Astrocyte (in vitro differentiated cells and primary cell): ENCODE data around the gene OLFML3. TPM values are rescaled to one million over a fixed set of nuclear protein-coding genes. Genes with fewer than 3 reads are reported as not detected.
"Not testable (repeated sequence)": the region's sequence is repeated elsewhere in the genome, so short reads cannot be mapped to it uniquely, and the experiment has no call there.

Experiments used
- DNase-seq: peaks from one replicate; pipeline ENCODE4 v3.0.0-alpha.2; 2010; ENCODE audit warnings: low read depth
- FAIRE-seq: peaks from 2 replicates; lab custom pipeline; 2011; peaks lifted over from hg19 to GRCh38; lab: Jason Lieb, UNC
- H2AFZ ChIP-seq: 2 replicates; pipeline ENCODE4 v1.6.0; 2012; ENCODE audit warnings: low read depth, low read length, inconsistent platforms
- H3K27ac ChIP-seq: 2 replicates; pipeline ENCODE4 v1.5.1; 2011; ENCODE audit warnings: low read depth, low read length, inconsistent platforms
- H3K27me3 ChIP-seq: 2 replicates; pipeline ENCODE4 v1.6.0; 2011; ENCODE audit warnings: low read length, inconsistent platforms; ENCODE audit not compliant: insufficient read depth
- H3K36me3 ChIP-seq: 2 replicates; pipeline ENCODE4 v1.5.1; 2011; ENCODE audit warnings: low read length, inconsistent platforms; ENCODE audit not compliant: insufficient read depth
- H3K4me1 ChIP-seq: 2 replicates; pipeline ENCODE4 v1.5.1; 2011; ENCODE audit warnings: low read length, inconsistent platforms; ENCODE audit not compliant: insufficient read depth
- H3K4me2 ChIP-seq: 2 replicates; pipeline ENCODE4 v1.6.0; 2012; ENCODE audit warnings: low read length, inconsistent platforms
- H3K4me3 ChIP-seq: 2 replicates; pipeline ENCODE4 v1.5.1; 2011; ENCODE audit warnings: low read depth, mild to moderate bottlenecking, low read length, inconsistent platforms; ENCODE audit not compliant: insufficient read depth
- H3K79me2 ChIP-seq: 2 replicates; pipeline ENCODE4 v1.6.0; 2012; ENCODE audit warnings: mild to moderate bottlenecking, low read length, inconsistent platforms; ENCODE audit not compliant: insufficient read depth
- H3K9ac ChIP-seq: 2 replicates; pipeline ENCODE4 v1.6.0; 2012; ENCODE audit warnings: mild to moderate bottlenecking, low read length, inconsistent platforms
- H3K9me3 ChIP-seq: 2 replicates; pipeline ENCODE4 v1.5.1; 2012; ENCODE audit warnings: low read depth, mild to moderate bottlenecking, low read length, inconsistent platforms; ENCODE audit not compliant: insufficient read depth
- H4K20me1 ChIP-seq: 2 replicates; pipeline ENCODE4 v1.6.0; 2012; ENCODE audit warnings: low read length, inconsistent platforms; ENCODE audit not compliant: insufficient read depth
- H3K27ac Mint-ChIP-seq: one replicate; pipeline ENCODE4 v1.8.0; 2021; ENCODE audit warnings: mild to moderate bottlenecking, mixed read lengths; ENCODE audit not compliant: unreplicated experiment
- H3K27me3 Mint-ChIP-seq: one replicate; pipeline ENCODE4 v1.8.0; 2021; ENCODE audit warnings: low read depth, mixed read lengths; ENCODE audit not compliant: unreplicated experiment
- H3K36me3 Mint-ChIP-seq: one replicate; pipeline ENCODE4 v1.8.0; 2021; ENCODE audit warnings: low read depth, mixed read lengths; ENCODE audit not compliant: unreplicated experiment
- H3K4me1 Mint-ChIP-seq: one replicate; pipeline ENCODE4 v1.8.0; 2021; ENCODE audit warnings: low read depth, mixed read lengths; ENCODE audit not compliant: unreplicated experiment
- H3K4me3 Mint-ChIP-seq: one replicate; pipeline ENCODE4 v1.8.0; 2021; ENCODE audit warnings: mild to moderate bottlenecking, moderate library complexity, mixed read lengths; ENCODE audit not compliant: unreplicated experiment
- H3K9me3 Mint-ChIP-seq: one replicate; pipeline ENCODE4 v1.8.0; 2021; ENCODE audit warnings: mild to moderate bottlenecking, mixed read lengths; ENCODE audit not compliant: unreplicated experiment
- EZH2 ChIP-seq: IDR thresholded peaks from 2 replicates; pipeline ENCODE4 v1.6.1; 2012; ENCODE audit warnings: mild to moderate bottlenecking, low read length, inconsistent platforms; ENCODE audit not compliant: insufficient read depth
- total RNA-seq: library from RNA; stranded (reverse); gene quantifications from 2 replicates; pipeline ENCODE4 v1.2.1, GENCODE V29; 2021
- TF ChIP-seq, protein P1 (sequence below): IDR thresholded peaks from 2 replicates; pipeline ENCODE4 v1.5.1; 2011; ENCODE audit warnings: low read depth, mild to moderate bottlenecking, inconsistent platforms, low read length, moderate library complexity; ENCODE audit not compliant: insufficient read depth

OLFML3 gene
- total RNA-seq, 1 donor from 2014 or later: 26.7 TPM

DNA sequence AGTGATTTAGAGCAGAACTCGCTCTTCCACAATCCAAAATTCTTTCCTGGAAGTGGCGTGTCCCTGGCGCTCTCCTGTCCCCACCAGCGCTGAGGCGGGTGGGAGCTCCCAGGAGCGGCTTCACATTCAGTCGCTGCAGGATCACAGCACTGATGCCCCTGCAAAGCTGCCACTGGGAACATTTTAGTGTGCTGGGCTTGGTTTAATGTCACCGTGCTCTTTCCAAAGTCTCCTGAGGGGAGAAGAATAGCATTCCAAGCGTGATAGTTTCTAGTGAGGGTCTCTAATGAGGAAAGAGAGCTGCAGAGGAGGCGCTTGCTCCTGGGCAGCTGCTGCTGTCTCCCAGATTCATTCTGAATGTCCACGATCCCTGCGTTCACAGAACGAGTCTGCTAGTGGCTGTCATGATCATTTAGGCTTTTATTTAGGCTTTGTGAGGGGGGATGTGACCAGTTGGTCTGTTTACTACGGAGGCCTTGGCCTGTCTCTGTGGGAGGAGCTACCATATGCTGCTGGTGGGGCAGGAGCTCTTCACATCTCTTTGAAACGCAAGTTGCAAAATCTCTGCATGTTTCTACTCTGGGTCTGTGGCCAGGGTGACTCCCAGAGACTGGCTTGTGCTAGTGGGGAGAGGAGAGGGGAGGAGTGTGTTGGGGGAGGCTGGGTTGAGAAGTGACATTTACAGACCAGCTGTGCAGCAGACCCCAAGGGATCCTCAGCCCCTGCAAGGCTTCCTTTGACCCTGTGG, 23.4 kb downstream of the OLFML3 start:
- Mint-ChIP-seq H3K36me3 (no peaks in the 10 kb centered on the region), H3K4me1 (peaks cover 9% of the 10 kb centered on the region), H3K9me3 (peaks cover 6% of the 10 kb centered on the region), H3K27ac (no peak overlapping the region), H3K27me3 (peaks cover 5% of the 10 kb centered on the region), H3K4me3 (no peak overlapping the region)
- Histone ChIP-seq H3K4me2 (no peak overlapping the region), H3K9me3 (no peaks in the 10 kb centered on the region), H3K27ac (no peak overlapping the region), H3K4me3 (no peak overlapping the region), H3K36me3 (no peaks in the 10 kb centered on the region), H3K9ac (no peak overlapping the region), H2AFZ (peak overlapping the region; percentile 10), H3K27me3 (peaks cover 5% of the 10 kb centered on the region), H3K4me1 (no peaks in the 10 kb centered on the region), H4K20me1 (no peaks in the 10 kb centered on the region), H3K79me2 (no peaks in the 10 kb centered on the region)
- FAIRE-seq: no peak
- TF ChIP-seq, protein P1, sequence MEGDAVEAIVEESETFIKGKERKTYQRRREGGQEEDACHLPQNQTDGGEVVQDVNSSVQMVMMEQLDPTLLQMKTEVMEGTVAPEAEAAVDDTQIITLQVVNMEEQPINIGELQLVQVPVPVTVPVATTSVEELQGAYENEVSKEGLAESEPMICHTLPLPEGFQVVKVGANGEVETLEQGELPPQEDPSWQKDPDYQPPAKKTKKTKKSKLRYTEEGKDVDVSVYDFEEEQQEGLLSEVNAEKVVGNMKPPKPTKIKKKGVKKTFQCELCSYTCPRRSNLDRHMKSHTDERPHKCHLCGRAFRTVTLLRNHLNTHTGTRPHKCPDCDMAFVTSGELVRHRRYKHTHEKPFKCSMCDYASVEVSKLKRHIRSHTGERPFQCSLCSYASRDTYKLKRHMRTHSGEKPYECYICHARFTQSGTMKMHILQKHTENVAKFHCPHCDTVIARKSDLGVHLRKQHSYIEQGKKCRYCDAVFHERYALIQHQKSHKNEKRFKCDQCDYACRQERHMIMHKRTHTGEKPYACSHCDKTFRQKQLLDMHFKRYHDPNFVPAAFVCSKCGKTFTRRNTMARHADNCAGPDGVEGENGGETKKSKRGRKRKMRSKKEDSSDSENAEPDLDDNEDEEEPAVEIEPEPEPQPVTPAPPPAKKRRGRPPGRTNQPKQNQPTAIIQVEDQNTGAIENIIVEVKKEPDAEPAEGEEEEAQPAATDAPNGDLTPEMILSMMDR: no peak
- no peak for TF ChIP-seq EZH2
- DNase-seq: no peak

GRCh38 chr1:114003431-114003830, 24.2 kb downstream of the OLFML3 start:
- Mint-ChIP-seq H3K36me3 (no peaks in the 10 kb centered on the region), H3K27me3 (peaks cover 5% of the 10 kb centered on the region), H3K27ac (no peak overlapping the region), H3K4me3 (no peak overlapping the region), H3K4me1 (peaks cover 16% of the 10 kb centered on the region), H3K9me3 (peaks cover 6% of the 10 kb centered on the region)
- Histone ChIP-seq H3K79me2 (no peaks in the 10 kb centered on the region), H3K27ac (no peak overlapping the region), H3K9ac (no peak overlapping the region), H3K4me1 (no peaks in the 10 kb centered on the region), H3K36me3 (no peaks in the 10 kb centered on the region), H2AFZ (no peak overlapping the region), H3K27me3 (peaks cover 5% of the 10 kb centered on the region), H3K4me3 (no peak overlapping the region), H4K20me1 (no peaks in the 10 kb centered on the region), H3K9me3 (no peaks in the 10 kb centered on the region), H3K4me2 (no peak overlapping the region)
- TF ChIP-seq, protein P1: no peak
- TF ChIP-seq EZH2: no peak
- DNase-seq: no peak
- FAIRE-seq: no peak

DNA sequence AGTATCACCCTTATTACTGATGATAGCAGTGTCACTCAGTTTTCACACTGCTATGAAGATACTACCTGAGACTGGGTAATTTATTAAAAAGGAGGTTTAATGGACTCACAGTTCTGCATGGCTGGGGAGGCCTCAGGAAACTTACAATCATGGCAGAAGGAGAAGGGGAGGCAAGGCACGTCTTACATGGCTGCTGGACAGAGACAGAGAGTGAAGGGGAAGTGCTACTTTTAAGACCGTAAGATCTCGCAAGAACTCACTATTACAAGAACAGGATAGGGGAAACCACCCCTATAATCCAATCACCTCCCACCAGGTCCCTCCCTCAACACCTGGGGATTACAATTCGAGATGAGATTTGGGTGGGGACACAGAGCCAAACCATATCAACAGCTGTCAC, 27.6 kb downstream of the OLFML3 start:
- not testable (repeated sequence) for DNase-seq, H3K4me3 ChIP-seq, H3K9me3 ChIP-seq, H2AFZ ChIP-seq, H3K36me3 Mint-ChIP-seq, H3K36me3 ChIP-seq, H3K27me3 ChIP-seq, H4K20me1 ChIP-seq, H3K9me3 Mint-ChIP-seq, H3K27ac ChIP-seq, H3K9ac ChIP-seq, H3K4me1 ChIP-seq, H3K27ac Mint-ChIP-seq, H3K4me3 Mint-ChIP-seq, H3K4me2 ChIP-seq, H3K79me2 ChIP-seq, H3K27me3 Mint-ChIP-seq
- H3K4me1 Mint-ChIP-seq: peaks cover 26% of the 10 kb centered on the region
- FAIRE-seq: peak; percentile 43
